Adrenal gland (tissue), 19 donors: Measurements from ENCODE around the gene SPINK5. TPM values are rescaled to one million over a fixed set of nuclear protein-coding genes. Genes with fewer than 3 reads are reported as not detected.

Experiments used
- DNase-seq, 7 donors: peaks; one replicate each; pipeline ENCODE4 v3.0.0-alpha.2; 2019 to 2020
- H3K27ac ChIP-seq, 5 donors: fragments of 200-600 bp; sonication (generic) in 4 of 5; 1 replicate in 3 of 5; 2 replicates in 2 of 5; pipeline versions ENCODE4 v1.5.1 to v1.8.0; 2016 to 2020; ENCODE audit warnings: mild to moderate bottlenecking in 1 of 5
- H3K27me3 ChIP-seq: fragments of 200-600 bp; 2 replicates; pipeline ENCODE4 v1.8.0; 2021
- H3K36me3 ChIP-seq, 2 donors: fragments of 200-600 bp; replicated peaks in 1 of 2; 1 replicate in 1 of 2; 2 replicates in 1 of 2; pipeline versions ENCODE4 v1.5.1 to v1.8.0; 2018 to 2022
- H3K4me1 ChIP-seq, 2 donors: fragments of 200-600 bp; replicated peaks in 1 of 2; 1 replicate in 1 of 2; 2 replicates in 1 of 2; pipeline versions ENCODE4 v1.5.1 to v1.8.0; 2018 to 2021
- H3K4me3 ChIP-seq, 4 donors: fragments of 200-600 bp; sonication (generic) in 3 of 4; one replicate each; pipeline ENCODE4 v1.5.1; 2016 to 2018
- H3K9me3 ChIP-seq, 3 donors: fragments of 200-600 bp; sonication (generic) in 1 of 3; replicated peaks in 1 of 3; 1 replicate in 2 of 3; 2 replicates in 1 of 3; pipeline versions ENCODE4 v1.5.1 to v1.8.0; 2016 to 2021
- CTCF ChIP-seq, 6 experiments: fragments of 450-650 bp in 4 of 6; fragments of 200-600 bp in 2 of 6; sonication (generic) in 1 of 6; IDR thresholded peaks; 1 replicate in 5 of 6; 2 replicates in 1 of 6; pipeline versions ENCODE4 v1.5.1 to v1.8.0; 2016 to 2021; ENCODE audit warnings: antibody characterized with exemption in 6 of 6, mild to moderate bottlenecking in 2 of 6, moderate library complexity in 1 of 6
- POLR2A ChIP-seq, 2 donors: fragments of 450-650 bp; IDR thresholded peaks; one replicate each; pipeline ENCODE4 v1.6.1; 2017; ENCODE audit warnings: antibody characterized with exemption in 2 of 2, mild to moderate bottlenecking in 2 of 2, moderate library complexity in 1 of 2
- WGBS, 4 donors: extraction: QIAGEN DNeasy Blood & Tissue Kit in 2 of 4; methylation state at CpG; one replicate each; pipeline versions ENCODE4 v1.1.5 to v1.1.7; 2013 to 2017; 5-methylcytosine and 5-hydroxymethylcytosine counted together
- intact Hi-C, 2 donors: fragments of 100-400 bp; cut with DNase I; formaldehyde crosslinking; loops; one replicate each; pipeline versions ENCODE4 v1.14.1 to v1.15.0; 2022 to 2023
- long read RNA-seq, 10 donors: library from polyadenylated mRNA in 3 of 10; unstranded in 2 of 10; stranded (forward) in 1 of 10; transcript quantifications; one replicate each; pipeline ENCODE4 v2.0.0 and lab custom pipeline, GENCODE V29; 2021 to 2026
- polyA plus RNA-seq, 3 donors: library from polyadenylated mRNA; stranded (reverse); fragments of 200-250 nt in 2 of 3; fragments of 350-450 nt in 1 of 3; fragmentation: Illumina TruSeq in 1 of 3; extraction: RNeasy Lipid Tissue Mini Kit (QIAGEN cat#74804) in 1 of 3; gene quantifications; one replicate each; pipeline ENCODE4 v1.2.3, GENCODE V29; 2013 to 2014
- total RNA-seq, 9 donors: library from RNA; depleted of rRNA in 4 of 9; stranded (reverse); fragments of >200 nt in 4 of 9; fragments of 120-200 nt in 1 of 9; fragmentation: NEBNext Ultra II Directional in 1 of 9; extraction: Animal tissue kit (Norgen Biotek cat#: 25700) in 1 of 9; gene quantifications; one replicate each; pipeline versions ENCODE4 v1.1.0 to v1.2.4, GENCODE V29; 2013 to 2023
- donor health status: healthy with polysubstance abuse.
- donor health status: Bipolar disorder and iron deficiency.
- donor health status: DM: yes; HTN: yes; CAD: no.
- donor health status: DM: no; HTN: no; CAD: no.
- donor health status: DM: no; HTN: no; CAD: no.
- donor health status: DM: yes; HTN: yes; CAD: no.

The SPINK5 gene
- 1 to 10 TPM in 1 of 9 donors, under 1 TPM in 5, not detected in 3; 0.13 to 3.5 (median 0.42) TPM for total RNA-seq
- polyA plus RNA-seq: under 1 TPM; 0.24 to 0.61 (median 0.40) TPM
- long read RNA-seq, donor 1, partial matches to known transcripts: 0 of 1 reads
- long read RNA-seq, donor 1, other reads (novel, unspliced or antisense): 0 of 1 reads
- long read RNA-seq, donor 2: 0 reads
- long read RNA-seq, donor 3, partial matches to known transcripts: 0 of 1 reads
- long read RNA-seq, donor 3, other reads (novel, unspliced or antisense): 0 of 1 reads
- long read RNA-seq, donor 4: 0 reads
- long read RNA-seq, donor 5: 0 reads
- long read RNA-seq, donor 6, partial matches to known transcripts: 1 of 1 reads
- long read RNA-seq, donor 6, other reads (novel, unspliced or antisense): 0 of 1 reads
- long read RNA-seq, donor 7: 0 reads
- long read RNA-seq, donor 8, transcript SPINK5-206 (5 exons, 465 nt): major isoform, 6 of 6 reads
- long read RNA-seq, donor 8, partial matches to known transcripts: 0 of 6 reads
- long read RNA-seq, donor 8, other reads (novel, unspliced or antisense): 0 of 6 reads
- long read RNA-seq, donor 9, partial matches to known transcripts: 0 of 1 reads
- long read RNA-seq, donor 9, other reads (novel, unspliced or antisense): 0 of 1 reads
- long read RNA-seq, donor 10: 0 reads

GRCh38 chr5:148063861-148064260, at the start of gene SPINK5:
TSS of gene SPINK5 (plus strand) at chr5:148063980. CDS start at chr5:148064045, 65 bp downstream.
- Histone ChIP-seq H3K36me3 (no peaks in the 10 kb centered on the region), H3K27me3 (no peaks in the 10 kb centered on the region), H3K4me3 (no peak within 1 kb of the TSS), H3K27ac (no peak within 1 kb of the TSS), H3K9me3 (no peaks in the 10 kb centered on the region), H3K4me1 (no peaks in the 10 kb centered on the region)
- 81 to 90% (median 84%) methylated on average over 5 of the region's 5 CpGs for WGBS, 4 donors
- no peak for DNase-seq
- intact Hi-C loops: no loop called here
- no peak for TF ChIP-seq POLR2A (IDR thresholded peaks at IDR 0.05)

GRCh38 chr5:148014276-148014675, 49.5 kb upstream of the SPINK5 start:
- Histone ChIP-seq H3K27me3 (no peaks in the 10 kb centered on the region), H3K4me1 (no peaks in the 10 kb centered on the region), H3K4me3 (no peak overlapping the region), H3K27ac (no peak overlapping the region), H3K36me3 (no peaks in the 10 kb centered on the region), H3K9me3 (no peaks in the 10 kb centered on the region)
- WGBS, 4 donors: 86 to 95% (median 92%) methylated on average over 3 of the region's 3 CpGs
- DNase-seq: no peak
- intact Hi-C loops: no loop called here
- no peak for TF ChIP-seq CTCF (IDR thresholded peaks at IDR 0.05)
- no peak for TF ChIP-seq POLR2A (IDR thresholded peaks at IDR 0.05)

GRCh38 chr5:148020257-148020988, 43.4 kb upstream of the SPINK5 start:
- intact Hi-C loops: no loop called here
- TF ChIP-seq POLR2A (IDR thresholded peaks at IDR 0.05) (no peak), CTCF (IDR thresholded peaks at IDR 0.05) (no peak)

GRCh38 chr5:148027505-148027904, 36.3 kb upstream of the SPINK5 start:
- H3K36me3 ChIP-seq: no peaks in the 10 kb centered on the region
- no peak for TF ChIP-seq CTCF (IDR thresholded peaks at IDR 0.05)
- no peak for TF ChIP-seq POLR2A (IDR thresholded peaks at IDR 0.05)
- no peaks in the 10 kb centered on the region for H3K9me3 ChIP-seq
- WGBS, 4 donors: 78 to 89% (median 81%) methylated on average over 3 of the region's 3 CpGs
- intact Hi-C loops: no loop called here
- H3K27ac ChIP-seq: no peak overlapping the region
- DNase-seq: no peak
- no peak overlapping the region for H3K4me3 ChIP-seq
- peaks cover 0 to 7% of the 10 kb centered on the region in 2 donors for H3K4me1 ChIP-seq
- H3K27me3 ChIP-seq: no peaks in the 10 kb centered on the region

More at GRCh38 chr5:148020257-148020988, 43.4 kb upstream of the SPINK5 start:
- no peaks in the 10 kb centered on the region for H3K9me3 ChIP-seq
- WGBS, 4 donors: 78 to 80% (median 79%) methylated on average over 3 of the region's 3 CpGs
- H3K36me3 ChIP-seq: no peaks in the 10 kb centered on the region
- no peaks in the 10 kb centered on the region for H3K4me1 ChIP-seq
- H3K4me3 ChIP-seq: no peak overlapping the region
- H3K27me3 ChIP-seq: no peaks in the 10 kb centered on the region
- DNase-seq: no peak
- no peak overlapping the region for H3K27ac ChIP-seq
